C4-2B (cell line): ENCODE measurements around the gene ME1.

ENCODE experiments used
- CTCF ChIP-seq: fragments of 450-650 bp; conservative IDR thresholded peaks from 2 replicates; pipeline ENCODE4 v1.5.1; 2017; ENCODE audit warnings: mild to moderate bottlenecking
- ZFX ChIP-seq: fragments of 450-650 bp; IDR thresholded peaks from 2 replicates; pipeline ENCODE4 v1.6.1; 2017

- TF ChIP-seq CTCF (peak; percentile 61), ZFX (no peak)
Observed at GRCh38 chr6:83417880-83418663, 12.8 kb downstream of the ME1 start.
